Measurements from ENCODE around the gene PYM1. TPM values are rescaled to one million over a fixed set of nuclear protein-coding genes. Genes with fewer than 3 reads are reported as not detected.
"Not testable (repeated sequence)": the region's sequence is repeated elsewhere in the genome, so short reads cannot be mapped to it uniquely, and the experiment has no call there.

The PYM1 gene
- total RNA-seq, 1 donor: 31.5 TPM

GRCh38 chr12:55877824-55878223 is 49.9 kb downstream of the PYM1 start:
- Histone ChIP-seq H3K79me2 (ENCODE audit: insufficient read depth, low read length) (no peaks in the 10 kb centered on the region), H3K9me3 (ENCODE audit: low read depth, low read length) (no peaks in the 10 kb centered on the region), H3K4me1 (ENCODE audit: insufficient read depth, low read length) (no peaks in the 10 kb centered on the region), H3K36me3 (ENCODE audit: insufficient read depth, low read length) (no peaks in the 10 kb centered on the region), H3K27me3 (ENCODE audit: insufficient read depth, low read length) (no peaks in the 10 kb centered on the region), H3K4me2 (ENCODE audit: insufficient read depth, low read length) (no peak overlapping the region), H3K4me3 (ENCODE audit: insufficient read depth, low read length) (no peak overlapping the region), H4K20me1 (ENCODE audit: insufficient read depth, low read length) (no peaks in the 10 kb centered on the region), H3K27ac (ENCODE audit: low read depth, low read length) (no peak overlapping the region), H2AFZ (ENCODE audit: low read length) (no peak overlapping the region)
- DNase-seq (ENCODE audit: insufficient read length, low spot score, missing footprints): no peak
- TF ChIP-seq, protein P1, sequence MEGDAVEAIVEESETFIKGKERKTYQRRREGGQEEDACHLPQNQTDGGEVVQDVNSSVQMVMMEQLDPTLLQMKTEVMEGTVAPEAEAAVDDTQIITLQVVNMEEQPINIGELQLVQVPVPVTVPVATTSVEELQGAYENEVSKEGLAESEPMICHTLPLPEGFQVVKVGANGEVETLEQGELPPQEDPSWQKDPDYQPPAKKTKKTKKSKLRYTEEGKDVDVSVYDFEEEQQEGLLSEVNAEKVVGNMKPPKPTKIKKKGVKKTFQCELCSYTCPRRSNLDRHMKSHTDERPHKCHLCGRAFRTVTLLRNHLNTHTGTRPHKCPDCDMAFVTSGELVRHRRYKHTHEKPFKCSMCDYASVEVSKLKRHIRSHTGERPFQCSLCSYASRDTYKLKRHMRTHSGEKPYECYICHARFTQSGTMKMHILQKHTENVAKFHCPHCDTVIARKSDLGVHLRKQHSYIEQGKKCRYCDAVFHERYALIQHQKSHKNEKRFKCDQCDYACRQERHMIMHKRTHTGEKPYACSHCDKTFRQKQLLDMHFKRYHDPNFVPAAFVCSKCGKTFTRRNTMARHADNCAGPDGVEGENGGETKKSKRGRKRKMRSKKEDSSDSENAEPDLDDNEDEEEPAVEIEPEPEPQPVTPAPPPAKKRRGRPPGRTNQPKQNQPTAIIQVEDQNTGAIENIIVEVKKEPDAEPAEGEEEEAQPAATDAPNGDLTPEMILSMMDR (IDR thresholded peaks at IDR 0.05; ENCODE audit: extremely low read depth, low read depth, low read length): no peak

DNA sequence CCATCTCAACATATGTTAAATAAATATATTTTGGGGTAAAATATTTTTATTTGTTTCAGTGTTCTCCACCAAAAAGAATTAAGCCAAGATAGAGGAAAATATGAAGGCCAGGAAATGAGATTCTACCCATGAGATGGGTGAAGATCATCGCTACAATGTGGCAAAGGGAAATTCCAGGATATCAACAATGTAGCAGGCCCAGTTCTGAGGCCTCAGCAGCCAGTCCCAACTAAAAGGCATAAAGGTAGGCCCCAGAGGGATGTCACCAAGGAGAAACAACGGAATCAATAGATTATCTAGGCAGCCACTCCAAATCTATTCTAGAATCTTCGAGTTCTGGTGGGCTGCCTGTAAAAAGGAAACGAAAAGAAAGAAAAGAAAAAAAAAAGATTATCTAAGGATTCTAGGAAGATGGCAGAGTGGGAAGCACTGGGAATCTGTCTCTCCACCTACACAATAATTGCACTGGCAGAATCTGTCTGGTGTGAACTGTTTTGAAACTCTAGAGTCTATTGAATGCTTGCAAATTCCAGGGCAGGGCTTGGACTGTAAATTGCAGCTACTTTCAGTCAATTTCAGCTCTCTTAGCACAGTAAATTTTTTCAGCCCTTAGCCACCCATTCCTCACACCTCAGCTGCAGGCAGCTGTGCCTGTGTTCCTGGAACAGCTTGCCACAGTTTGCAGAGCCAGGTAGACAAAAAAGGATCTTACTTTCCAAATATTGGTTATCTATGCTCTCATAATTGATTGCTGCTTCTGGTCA is 51.8 kb downstream of the PYM1 start:
- H4K20me1 ChIP-seq (ENCODE audit: insufficient read depth, low read length): no peaks in the 10 kb centered on the region
- H3K27me3 ChIP-seq (ENCODE audit: insufficient read depth, low read length): no peaks in the 10 kb centered on the region
- no peaks in the 10 kb centered on the region for H3K36me3 ChIP-seq (ENCODE audit: insufficient read depth, low read length)
- no peak for DNase-seq (ENCODE audit: insufficient read length, low spot score, missing footprints)
- no peak overlapping the region for H3K4me2 ChIP-seq (ENCODE audit: insufficient read depth, low read length)
- no peak overlapping the region for H3K4me3 ChIP-seq (ENCODE audit: insufficient read depth, low read length)
- H2AFZ ChIP-seq (ENCODE audit: low read length): no peak overlapping the region
- TF ChIP-seq, protein P1 (IDR thresholded peaks at IDR 0.05; ENCODE audit: extremely low read depth, low read depth, low read length): no peak
- no peaks in the 10 kb centered on the region for H3K4me1 ChIP-seq (ENCODE audit: insufficient read depth, low read length)
- no peak overlapping the region for H3K27ac ChIP-seq (ENCODE audit: low read depth, low read length)
- H3K79me2 ChIP-seq (ENCODE audit: insufficient read depth, low read length): no peaks in the 10 kb centered on the region
- H3K9me3 ChIP-seq (ENCODE audit: low read depth, low read length): no peaks in the 10 kb centered on the region

GRCh38 chr12:55874443-55874842 is 53.3 kb downstream of the PYM1 start:
- H4K20me1 ChIP-seq (ENCODE audit: insufficient read depth, low read length): no peaks in the 10 kb centered on the region
- DNase-seq (ENCODE audit: insufficient read length, low spot score, missing footprints): no peak
- H3K27ac ChIP-seq (ENCODE audit: low read depth, low read length): no peak overlapping the region
- no peaks in the 10 kb centered on the region for H3K4me1 ChIP-seq (ENCODE audit: insufficient read depth, low read length)
- no peak overlapping the region for H2AFZ ChIP-seq (ENCODE audit: low read length)
- H3K9me3 ChIP-seq (ENCODE audit: low read depth, low read length): no peaks in the 10 kb centered on the region
- no peaks in the 10 kb centered on the region for H3K27me3 ChIP-seq (ENCODE audit: insufficient read depth, low read length)
- H3K36me3 ChIP-seq (ENCODE audit: insufficient read depth, low read length): no peaks in the 10 kb centered on the region
- no peak overlapping the region for H3K4me2 ChIP-seq (ENCODE audit: insufficient read depth, low read length)
- no peaks in the 10 kb centered on the region for H3K79me2 ChIP-seq (ENCODE audit: insufficient read depth, low read length)
- TF ChIP-seq, protein P1 (IDR thresholded peaks at IDR 0.05; ENCODE audit: extremely low read depth, low read depth, low read length): no peak
- no peak overlapping the region for H3K4me3 ChIP-seq (ENCODE audit: insufficient read depth, low read length)

DNA sequence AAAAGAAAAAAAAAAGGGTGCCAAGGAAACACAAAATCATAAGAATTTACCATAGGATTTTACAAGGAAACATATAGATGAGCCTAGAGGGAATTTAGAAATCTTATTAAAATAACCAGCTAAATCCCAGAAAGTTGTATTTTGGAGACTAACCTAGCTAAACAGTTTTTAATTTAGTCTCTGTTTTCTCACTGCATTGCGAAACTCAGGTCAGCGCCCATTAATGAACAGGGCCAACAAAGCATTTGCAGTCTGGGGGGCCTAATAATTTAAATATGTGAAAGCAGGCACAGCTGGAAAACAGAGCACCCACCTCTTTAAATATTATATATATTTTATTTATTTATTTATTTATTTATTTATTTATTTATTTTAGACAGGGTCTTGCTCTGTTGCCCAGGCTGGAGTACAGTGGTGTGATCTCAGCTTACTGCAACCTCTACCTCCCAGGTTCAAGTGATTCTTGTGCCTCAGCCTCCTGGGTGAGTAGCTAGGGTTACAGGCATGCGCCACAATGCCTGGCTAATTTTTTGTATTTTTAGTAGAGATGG is 61.2 kb downstream of the PYM1 start:
- H3K9me3 ChIP-seq (ENCODE audit: low read depth, low read length); H3K79me2 ChIP-seq (ENCODE audit: insufficient read depth, low read length); H3K27ac ChIP-seq (ENCODE audit: low read depth, low read length); H3K36me3 ChIP-seq (ENCODE audit: insufficient read depth, low read length); H4K20me1 ChIP-seq (ENCODE audit: insufficient read depth, low read length); H3K4me1 ChIP-seq (ENCODE audit: insufficient read depth, low read length); DNase-seq (ENCODE audit: insufficient read length, low spot score, missing footprints); H3K4me2 ChIP-seq (ENCODE audit: insufficient read depth, low read length); H3K27me3 ChIP-seq (ENCODE audit: insufficient read depth, low read length); H3K4me3 ChIP-seq (ENCODE audit: insufficient read depth, low read length); H2AFZ ChIP-seq (ENCODE audit: low read length): not testable (repeated sequence)
